Memory B cell (primary cell): ENCODE measurements around the gene WDR87.

Source experiments
- ATAC-seq: fragments of 150-1000 bp; cut with Tn5 transposase; 2 replicates; pipeline ENCODE4 v1.10.0; 2021; ENCODE audit warnings: low read depth, mild to moderate bottlenecking, moderate library complexity
- DNase-seq, 2 donors: peaks; one replicate each; pipeline ENCODE4 v3.0.0; 2022; ENCODE audit warnings: low spot score in 2 of 2
- H3K27ac Mint-ChIP-seq: one replicate; pipeline ENCODE4 v1.8.0; 2022; ENCODE audit warnings: mild to moderate bottlenecking, moderate library complexity, mixed read lengths
- H3K27me3 Mint-ChIP-seq: one replicate; pipeline ENCODE4 v1.8.0; 2022; ENCODE audit warnings: mixed read lengths
- H3K36me3 Mint-ChIP-seq: one replicate; pipeline ENCODE4 v1.8.0; 2022; ENCODE audit warnings: mild to moderate bottlenecking, mixed read lengths
- H3K4me1 Mint-ChIP-seq: one replicate; pipeline ENCODE4 v1.8.0; 2022; ENCODE audit warnings: mixed read lengths
- H3K4me3 Mint-ChIP-seq: one replicate; pipeline ENCODE4 v1.8.0; 2022; ENCODE audit warnings: mild to moderate bottlenecking, moderate library complexity, mixed read lengths
- H3K9me3 Mint-ChIP-seq: one replicate; pipeline ENCODE4 v1.8.0; 2022; ENCODE audit warnings: mixed read lengths

Gene WDR87

GRCh38 chr19:37938353-37938752 lies 32.0 kb upstream of the WDR87 start:
- DNase-seq (no peak), ATAC-seq (no peak)
- Mint-ChIP-seq H3K27ac (no peak overlapping the region), H3K9me3 (no peaks in the 10 kb centered on the region), H3K36me3 (peaks cover 29% of the 10 kb centered on the region), H3K27me3 (no peaks in the 10 kb centered on the region), H3K4me1 (peaks cover 45% of the 10 kb centered on the region), H3K4me3 (no peak overlapping the region)

GRCh38 chr19:37936886-37937285 lies 30.5 kb upstream of the WDR87 start:
- Mint-ChIP-seq H3K36me3 (peaks cover 25% of the 10 kb centered on the region), H3K9me3 (no peaks in the 10 kb centered on the region), H3K27ac (no peak overlapping the region), H3K4me3 (no peak overlapping the region), H3K4me1 (peaks cover 46% of the 10 kb centered on the region), H3K27me3 (no peaks in the 10 kb centered on the region)
- DNase-seq: no peak
- ATAC-seq: no peak

DNA sequence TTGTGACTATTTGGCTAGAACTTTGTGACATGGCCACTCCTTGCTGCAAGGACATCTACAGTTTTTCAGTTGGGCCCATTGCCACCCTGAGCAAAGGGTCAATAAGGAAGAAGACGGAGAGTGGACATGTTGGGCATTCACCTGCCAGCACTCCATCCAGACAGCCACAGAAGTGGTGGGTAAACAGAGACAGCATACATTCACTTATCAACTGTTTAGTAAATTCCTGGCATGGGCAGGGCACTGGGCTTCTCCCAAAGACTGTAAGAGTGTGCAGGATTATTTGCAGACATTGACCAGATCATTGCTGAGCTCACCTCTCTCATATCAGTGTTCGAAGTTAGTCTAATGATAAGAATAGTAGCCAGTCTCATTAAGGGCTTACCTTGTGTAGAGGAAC lies 29.8 kb upstream of the WDR87 start:
- ATAC-seq (no peak), DNase-seq (no peak)
- H3K27me3 Mint-ChIP-seq: no peaks in the 10 kb centered on the region
- peaks cover 25% of the 10 kb centered on the region for H3K36me3 Mint-ChIP-seq
- peaks cover 42% of the 10 kb centered on the region for H3K4me1 Mint-ChIP-seq
- no peak overlapping the region for H3K27ac Mint-ChIP-seq
- H3K9me3 Mint-ChIP-seq: no peaks in the 10 kb centered on the region
- H3K4me3 Mint-ChIP-seq: no peak overlapping the region

GRCh38 chr19:37935341-37935740 lies 28.9 kb upstream of the WDR87 start:
- Mint-ChIP-seq H3K36me3 (peaks cover 23% of the 10 kb centered on the region), H3K4me1 (peaks cover 39% of the 10 kb centered on the region), H3K4me3 (no peak overlapping the region), H3K9me3 (no peaks in the 10 kb centered on the region), H3K27ac (no peak overlapping the region), H3K27me3 (no peaks in the 10 kb centered on the region)
- no peak for ATAC-seq
- no peak for DNase-seq

DNA sequence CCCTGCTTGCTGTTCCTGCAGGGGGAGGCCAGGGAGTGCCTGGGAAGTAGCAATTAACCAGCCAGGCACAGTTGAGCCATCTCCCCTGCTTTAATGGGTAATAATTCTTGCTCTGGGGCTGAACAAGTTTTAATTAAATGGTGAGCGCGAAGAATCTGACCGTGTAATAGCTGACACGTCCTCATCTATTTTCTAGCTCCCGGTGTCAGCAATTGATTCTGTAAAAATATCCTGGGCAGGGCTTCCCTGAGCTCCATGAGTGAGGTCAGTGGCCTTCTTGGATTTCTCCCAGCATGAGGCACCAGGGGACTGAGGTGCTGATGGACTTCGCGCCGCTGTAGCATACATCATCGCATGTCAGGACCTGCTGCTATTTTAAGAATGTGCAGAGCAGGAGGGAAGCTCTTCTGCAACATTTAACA lies 27.6 kb upstream of the WDR87 start:
- Mint-ChIP-seq H3K27ac (peak overlapping the region; percentile 85), H3K27me3 (no peaks in the 10 kb centered on the region), H3K9me3 (no peaks in the 10 kb centered on the region), H3K36me3 (peaks cover 19% of the 10 kb centered on the region), H3K4me1 (peaks cover 36% of the 10 kb centered on the region), H3K4me3 (peak overlapping the region; percentile 77)
- ATAC-seq (no peak), DNase-seq (no peak)

DNA sequence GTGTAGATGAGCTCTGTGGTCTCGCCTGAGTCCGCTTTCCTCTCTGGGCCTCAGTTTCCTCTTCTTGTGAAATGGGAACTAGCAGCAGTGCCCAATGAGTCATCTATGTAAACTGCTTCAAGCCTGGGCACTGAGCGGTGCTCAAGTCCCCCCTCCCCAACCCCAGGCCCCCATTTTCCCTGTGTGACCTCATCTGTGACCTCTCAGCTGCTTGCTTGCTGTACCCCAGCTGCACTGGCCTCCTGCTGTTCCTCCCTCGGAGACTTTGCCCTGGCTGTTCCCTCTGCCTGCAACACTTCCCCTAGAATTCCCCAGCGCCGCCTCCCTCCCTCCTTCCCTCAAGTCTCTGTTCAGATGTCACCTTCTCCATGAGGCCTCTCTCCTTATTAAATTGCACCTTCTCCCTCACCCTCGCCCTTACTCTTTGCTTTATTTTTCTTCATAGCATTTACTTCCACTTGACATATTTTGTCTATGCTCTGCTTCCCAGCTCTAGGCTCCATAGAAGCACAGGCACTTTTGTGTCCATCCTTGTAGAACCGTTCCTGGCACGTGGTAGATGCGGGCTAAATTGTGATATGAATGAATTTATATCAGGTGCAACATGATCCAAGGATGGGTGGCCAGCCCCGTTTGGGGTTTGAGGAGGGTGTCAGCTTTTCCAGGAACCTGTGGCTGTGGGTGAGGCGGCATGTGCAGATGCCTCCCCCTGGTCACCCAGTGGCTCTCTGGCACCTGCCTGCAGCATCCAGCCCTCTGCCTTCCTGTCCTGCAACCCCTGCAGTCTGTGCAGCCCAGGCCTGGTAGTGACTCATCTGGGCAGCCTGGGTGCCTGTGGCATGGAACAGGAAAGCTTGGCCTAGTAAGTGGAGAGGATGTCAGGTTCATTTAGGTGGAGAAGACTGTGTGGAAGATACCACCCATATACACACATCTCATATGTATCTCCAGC lies 26.9 kb upstream of the WDR87 start:
- no peak for DNase-seq
- peaks cover 17% of the 10 kb centered on the region for H3K36me3 Mint-ChIP-seq
- H3K4me1 Mint-ChIP-seq: peaks cover 39% of the 10 kb centered on the region
- no peaks in the 10 kb centered on the region for H3K27me3 Mint-ChIP-seq
- H3K4me3 Mint-ChIP-seq: peak overlapping the region; percentile 77
- ATAC-seq: no peak
- no peaks in the 10 kb centered on the region for H3K9me3 Mint-ChIP-seq
- H3K27ac Mint-ChIP-seq: peak overlapping the region; percentile 85

DNA sequence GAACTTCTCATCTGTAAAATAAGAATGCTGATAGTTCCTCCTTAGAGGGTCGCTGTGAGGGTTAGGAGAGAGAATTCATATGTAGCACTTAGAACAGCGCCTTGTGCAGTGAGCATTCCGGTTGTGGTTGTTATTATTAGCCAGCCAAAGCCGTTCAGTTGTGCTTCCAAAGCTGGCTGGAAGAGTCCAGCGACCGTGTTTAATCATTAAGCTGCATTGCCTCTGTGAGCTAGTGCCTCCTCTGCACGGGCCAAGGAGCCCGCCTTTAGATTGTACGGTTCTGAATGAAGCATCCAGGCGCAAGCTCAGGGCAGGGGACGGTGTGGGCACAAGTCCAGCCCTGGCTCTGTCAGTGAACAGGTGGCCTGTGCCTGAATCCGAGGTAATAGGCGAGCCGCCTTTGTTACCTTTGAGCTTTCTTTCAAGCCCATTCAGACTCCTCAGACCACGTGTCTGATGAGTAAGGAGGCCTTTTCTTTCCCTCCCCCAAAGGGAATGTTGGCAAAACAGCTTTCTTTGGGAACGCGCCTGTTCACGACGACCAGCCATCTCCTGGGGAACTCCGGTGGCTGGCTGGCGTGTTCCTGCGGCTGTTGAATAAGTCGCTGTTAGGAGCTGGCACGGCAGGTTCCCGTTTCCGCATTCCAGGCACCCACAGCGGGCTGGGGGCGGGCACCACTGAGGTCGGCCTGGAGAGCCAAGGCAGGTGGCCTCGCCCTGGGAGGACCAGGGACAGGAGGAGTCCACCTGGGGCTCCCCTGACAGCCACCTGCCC lies 25.7 kb upstream of the WDR87 start:
- Mint-ChIP-seq H3K9me3 (no peaks in the 10 kb centered on the region), H3K27me3 (no peaks in the 10 kb centered on the region), H3K27ac (peak overlapping the region; percentile 85), H3K4me3 (peak overlapping the region; percentile 77), H3K36me3 (peaks cover 17% of the 10 kb centered on the region), H3K4me1 (peaks cover 45% of the 10 kb centered on the region)
- ATAC-seq (peak; percentile 18), DNase-seq (peak in 1 of 2 donors; percentile 37)

GRCh38 chr19:37930416-37930815 lies 24.0 kb upstream of the WDR87 start:
- Mint-ChIP-seq H3K27ac (no peak overlapping the region), H3K4me1 (peaks cover 54% of the 10 kb centered on the region), H3K9me3 (no peaks in the 10 kb centered on the region), H3K36me3 (peaks cover 12% of the 10 kb centered on the region), H3K27me3 (no peaks in the 10 kb centered on the region), H3K4me3 (no peak overlapping the region)
- DNase-seq (no peak), ATAC-seq (no peak)

DNA sequence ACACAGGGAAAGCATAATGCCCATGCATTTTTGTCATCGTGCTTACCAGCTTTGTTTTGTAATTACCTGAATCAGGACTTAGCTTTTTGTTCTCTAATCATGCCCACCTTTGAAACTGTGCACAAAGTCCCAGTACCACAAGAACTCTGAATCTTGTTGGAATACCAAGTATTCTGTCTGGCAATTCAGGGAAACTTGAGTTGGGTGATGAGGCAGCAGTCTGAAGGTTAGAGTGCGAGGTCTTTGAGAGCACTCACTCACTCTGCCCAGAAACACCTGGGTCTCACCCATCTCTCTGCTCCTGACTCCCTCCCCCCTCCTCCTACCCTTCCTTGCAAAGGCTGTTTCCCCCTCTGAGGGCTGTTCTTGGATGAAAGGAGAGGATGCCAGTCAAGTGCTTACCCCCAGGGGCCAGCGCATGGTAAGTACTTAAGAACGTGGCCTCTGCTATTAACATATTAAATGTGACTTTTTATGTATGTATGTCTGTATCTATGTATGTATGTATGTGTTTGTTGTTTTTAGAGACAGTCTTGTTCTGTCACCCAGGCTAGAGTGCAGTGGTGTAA lies 23.0 kb upstream of the WDR87 start:
- Mint-ChIP-seq H3K9me3 (no peaks in the 10 kb centered on the region), H3K4me1 (peaks cover 59% of the 10 kb centered on the region), H3K4me3 (no peak overlapping the region), H3K36me3 (peaks cover 11% of the 10 kb centered on the region), H3K27me3 (no peaks in the 10 kb centered on the region), H3K27ac (peak overlapping the region; percentile 97)
- DNase-seq (no peak), ATAC-seq (no peak)

- Mint-ChIP-seq H3K27ac (peak overlapping the region; percentile 97), H3K4me1 (peaks cover 55% of the 10 kb centered on the region), H3K36me3 (peaks cover 7% of the 10 kb centered on the region), H3K9me3 (no peaks in the 10 kb centered on the region), H3K4me3 (peak overlapping the region; percentile 77), H3K27me3 (no peaks in the 10 kb centered on the region)
- peak; percentile 51 to 66 for DNase-seq
- ATAC-seq: peak; percentile 94
Observed at GRCh38 chr19:37928527-37929286, 22.3 kb upstream of the WDR87 start.

DNA sequence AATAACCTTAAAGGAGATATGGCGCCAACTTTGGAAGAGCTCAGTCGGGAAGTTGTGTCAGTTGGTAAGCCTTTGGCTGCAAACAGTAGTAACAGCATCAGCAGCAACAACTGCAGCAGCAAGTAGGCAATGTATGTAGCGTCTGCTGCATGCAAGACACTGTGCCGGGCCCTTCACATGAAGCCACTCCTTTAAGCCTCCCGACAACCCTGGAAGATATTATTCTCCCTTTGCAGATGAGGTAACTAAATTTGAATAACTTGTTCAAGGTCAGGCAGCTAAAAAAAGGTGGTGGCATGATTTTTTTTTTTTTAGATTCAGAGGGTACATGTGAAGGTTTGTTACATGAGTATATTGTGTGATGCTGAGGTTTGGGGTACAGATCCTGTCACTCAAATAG lies 20.3 kb upstream of the WDR87 start:
- peaks cover 47% of the 10 kb centered on the region for H3K4me1 Mint-ChIP-seq
- ATAC-seq (peak; percentile 5), DNase-seq (no peak)
- H3K36me3 Mint-ChIP-seq: peaks cover 7% of the 10 kb centered on the region
- H3K4me3 Mint-ChIP-seq: peak overlapping the region; percentile 68
- peak overlapping the region; percentile 97 for H3K27ac Mint-ChIP-seq
- H3K9me3 Mint-ChIP-seq: no peaks in the 10 kb centered on the region
- H3K27me3 Mint-ChIP-seq: no peaks in the 10 kb centered on the region

DNA sequence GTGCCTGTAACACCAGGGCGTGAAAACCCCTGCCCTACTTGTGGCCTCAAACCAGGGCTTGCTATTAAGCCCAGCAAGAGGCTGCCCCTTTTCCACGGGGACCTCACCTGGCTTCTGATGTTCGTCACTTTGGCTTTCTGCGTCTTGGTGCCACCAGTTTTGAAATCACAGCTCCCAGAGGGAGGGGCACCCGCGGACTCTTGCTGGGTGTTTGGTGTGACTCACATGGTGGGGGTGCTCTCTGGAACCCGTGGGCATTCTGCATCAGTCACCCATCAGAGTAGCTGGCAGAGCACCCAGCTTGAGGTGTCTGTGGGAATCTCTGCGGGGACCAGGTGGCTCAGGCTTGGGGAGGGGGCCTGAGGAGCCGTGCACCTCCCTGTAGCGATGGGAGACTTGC lies 19.9 kb upstream of the WDR87 start:
- H3K27me3 Mint-ChIP-seq: no peaks in the 10 kb centered on the region
- peaks cover 7% of the 10 kb centered on the region for H3K36me3 Mint-ChIP-seq
- peaks cover 48% of the 10 kb centered on the region for H3K4me1 Mint-ChIP-seq
- DNase-seq: no peak
- no peaks in the 10 kb centered on the region for H3K9me3 Mint-ChIP-seq
- ATAC-seq: no peak
- H3K4me3 Mint-ChIP-seq: peak overlapping the region; percentile 68
- H3K27ac Mint-ChIP-seq: peak overlapping the region; percentile 97

DNA sequence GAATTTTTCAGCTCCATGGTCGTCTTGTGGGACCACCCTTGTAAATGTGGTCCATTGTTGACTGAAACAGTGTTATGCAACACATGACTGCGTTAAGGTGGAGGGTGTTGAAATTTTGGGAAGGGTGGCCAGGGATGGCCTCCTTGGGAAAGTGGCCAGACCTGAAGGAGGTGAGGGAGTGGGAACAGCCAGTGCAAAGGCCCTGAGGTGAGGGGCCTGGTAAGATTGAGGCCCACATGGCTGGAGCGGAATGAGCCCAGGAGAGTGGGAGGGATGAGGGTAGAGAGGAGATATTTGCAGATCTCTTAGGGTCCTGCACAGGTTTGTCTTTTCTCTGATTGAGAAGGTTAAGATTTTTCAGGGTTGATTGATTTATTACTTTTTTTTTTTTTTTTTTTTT lies 18.8 kb upstream of the WDR87 start:
- H3K27ac Mint-ChIP-seq: peak overlapping the region; percentile 97
- no peak for ATAC-seq
- H3K4me1 Mint-ChIP-seq: peaks cover 56% of the 10 kb centered on the region
- peak overlapping the region; percentile 71 for H3K4me3 Mint-ChIP-seq
- no peak for DNase-seq
- H3K36me3 Mint-ChIP-seq: peaks cover 11% of the 10 kb centered on the region
- no peaks in the 10 kb centered on the region for H3K27me3 Mint-ChIP-seq
- H3K9me3 Mint-ChIP-seq: no peaks in the 10 kb centered on the region
